Activated naive CD4-positive, alpha-beta T cell treated with anti-CD3 and anti-CD28 coated beads, Interleukin-2, amount 50 U/mL, for 72 hours (primary cell): ENCODE data around the gene SPAG17. TPM values are rescaled to one million over a fixed set of nuclear protein-coding genes. Genes with fewer than 3 reads are reported as not detected.

Source experiments
- ATAC-seq, 2 donors: fragments of 150-1000 bp; cut with Tn5 transposase; 2 replicates each; pipeline ENCODE4 v1.10.0; 2021; ENCODE audit warnings: mild to moderate bottlenecking in 2 of 2, moderate library complexity in 2 of 2
- DNase-seq, 2 donors: peaks; one replicate each; pipeline ENCODE4 v3.0.0; 2021 to 2022; ENCODE audit warnings: low spot score in 2 of 2
- H3K27ac Mint-ChIP-seq, 2 donors: one replicate each; pipeline ENCODE4 v1.8.0; 2022; ENCODE audit warnings: mild to moderate bottlenecking in 2 of 2, mixed read lengths in 2 of 2
- H3K36me3 Mint-ChIP-seq, 2 donors: one replicate each; pipeline ENCODE4 v1.8.0; 2022; ENCODE audit warnings: mixed read lengths in 2 of 2
- H3K9me3 Mint-ChIP-seq, 2 donors: one replicate each; pipeline ENCODE4 v1.8.0; 2022; ENCODE audit warnings: mixed read lengths in 2 of 2
- total RNA-seq, 2 donors: library from RNA; stranded (reverse); gene quantifications; one replicate each; pipeline ENCODE4 v1.2.3, GENCODE V29; 2022

Gene SPAG17
- total RNA-seq, 2 donors from 2014 or later: not detected

DNA sequence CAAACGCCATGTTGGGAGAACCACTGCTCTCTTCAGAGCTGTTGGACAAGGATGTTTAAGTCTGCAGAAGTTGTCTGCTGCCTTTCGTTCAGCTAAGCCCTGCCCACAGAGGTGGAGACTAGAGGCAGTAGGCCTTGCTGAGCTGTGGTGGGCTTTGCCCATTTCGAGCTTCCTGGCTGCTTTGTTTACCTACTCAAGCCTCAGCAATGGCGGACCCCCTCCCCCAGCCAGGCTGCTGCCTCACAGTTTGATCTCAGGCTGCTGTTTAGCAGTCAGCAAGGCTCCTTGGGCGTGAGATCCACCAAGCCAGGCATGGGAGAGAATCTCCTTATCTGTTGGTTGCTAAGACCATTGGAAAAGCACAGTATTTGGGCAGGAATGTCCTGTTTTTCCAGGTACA lies 180.7 kb downstream of the SPAG17 start:
- Mint-ChIP-seq H3K36me3 (peaks cover 0 to 5% of the 10 kb centered on the region in 2 donors), H3K9me3 (peaks cover 5 to 12% of the 10 kb centered on the region in 2 donors), H3K27ac (no peak overlapping the region)
- DNase-seq (no peak), ATAC-seq (no peak)

DNA sequence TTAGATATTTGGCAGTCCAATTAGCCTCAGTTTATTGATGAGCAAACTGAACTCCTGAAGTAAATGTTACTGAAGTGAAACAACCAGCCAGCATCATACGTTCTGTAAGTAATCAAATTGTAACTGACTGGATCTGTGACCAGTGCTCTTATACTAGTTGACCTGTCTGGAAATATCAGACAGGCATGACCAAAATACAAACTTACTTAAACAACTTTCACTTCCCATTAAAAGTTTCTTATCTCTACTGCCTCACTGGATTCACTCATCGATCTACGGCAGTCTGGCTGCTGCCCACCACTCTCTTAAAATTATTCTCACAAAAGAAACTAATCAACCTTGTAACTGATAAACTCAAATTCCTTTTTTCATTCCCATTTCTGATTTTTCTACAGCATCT lies 199.1 kb downstream of the SPAG17 start:
- Mint-ChIP-seq H3K27ac (no peak overlapping the region), H3K9me3 (no peaks in the 10 kb centered on the region), H3K36me3 (no peaks in the 10 kb centered on the region)
- DNase-seq (no peak), ATAC-seq (no peak)

DNA sequence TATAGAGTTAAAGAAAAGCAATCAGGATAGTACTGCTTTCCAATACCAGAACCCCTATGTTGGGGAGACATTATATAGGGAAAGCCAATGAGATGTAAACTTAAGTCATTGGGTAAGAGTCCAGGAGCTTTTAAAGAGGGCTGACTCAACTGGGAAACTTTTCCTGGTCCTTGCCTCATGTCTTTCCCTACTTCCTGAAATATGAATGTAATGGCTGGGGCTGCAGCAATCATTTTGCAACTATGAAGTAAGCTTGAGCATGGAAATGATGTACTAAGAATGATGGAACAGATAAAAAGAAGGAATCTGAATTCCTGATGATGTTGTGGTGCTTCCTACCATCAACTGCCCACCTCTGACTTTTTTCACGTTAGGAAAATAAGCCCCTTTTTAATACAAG lies 199.8 kb downstream of the SPAG17 start:
- ATAC-seq: no peak
- no peak for DNase-seq
- Mint-ChIP-seq H3K36me3 (no peaks in the 10 kb centered on the region), H3K27ac (no peak overlapping the region), H3K9me3 (no peaks in the 10 kb centered on the region)

DNA sequence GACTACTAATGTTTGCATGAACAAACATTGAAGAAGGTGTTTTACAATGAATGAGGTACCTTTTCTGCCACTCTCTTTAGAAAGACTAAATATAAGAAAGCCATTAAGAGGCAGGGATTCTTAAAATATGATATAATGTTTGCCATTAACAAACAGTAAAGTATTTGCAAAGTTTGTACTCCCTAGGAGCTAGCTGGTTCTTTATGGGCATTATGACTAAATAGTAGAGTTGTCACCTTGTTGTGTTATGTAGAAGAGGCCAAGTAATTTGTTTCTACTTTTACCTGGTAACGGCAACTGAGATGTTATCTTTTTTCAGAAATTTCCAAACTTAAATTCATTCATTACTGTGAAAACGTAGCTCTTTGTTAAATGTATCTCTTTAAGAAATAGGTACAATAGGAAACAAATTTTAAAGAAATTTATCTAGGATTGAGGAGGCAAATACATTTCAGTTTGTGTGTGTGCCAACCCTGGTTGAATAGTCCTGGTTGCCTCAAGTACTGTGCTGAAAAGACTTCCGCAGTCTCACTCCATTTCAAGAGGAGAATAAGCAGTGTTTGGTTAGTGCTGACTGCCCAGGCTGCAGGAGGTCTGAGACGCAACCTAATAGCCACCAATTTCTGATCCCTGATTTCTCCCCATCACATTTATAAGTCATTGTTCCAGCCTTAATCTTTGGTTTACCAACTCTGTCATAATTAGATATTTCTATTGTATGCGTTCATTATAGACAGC lies 203.4 kb downstream of the SPAG17 start:
- H3K36me3 Mint-ChIP-seq: no peaks in the 10 kb centered on the region
- ATAC-seq (no peak), DNase-seq (no peak)
- no peaks in the 10 kb centered on the region for H3K9me3 Mint-ChIP-seq
- no peak overlapping the region for H3K27ac Mint-ChIP-seq

DNA sequence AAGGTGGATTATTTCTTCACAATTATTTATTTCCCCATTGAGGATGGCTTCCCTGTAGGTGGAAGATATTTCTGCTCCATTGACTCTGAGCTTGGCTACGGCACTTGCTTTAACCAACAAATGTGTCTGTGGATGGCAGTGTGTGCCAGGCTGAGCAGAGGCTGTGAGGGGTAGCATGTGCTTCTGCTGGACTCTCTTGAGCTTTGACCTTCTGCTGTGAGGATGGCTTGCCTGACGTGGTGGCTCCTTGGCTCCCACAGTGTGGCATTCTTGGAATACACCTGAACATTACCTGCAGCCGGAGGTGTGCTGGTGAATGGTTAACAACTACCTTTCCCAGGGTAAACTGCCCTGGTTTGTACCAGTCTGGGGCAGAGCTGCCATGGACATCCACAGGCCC lies 208.6 kb downstream of the SPAG17 start:
- Mint-ChIP-seq H3K36me3 (no peaks in the 10 kb centered on the region), H3K9me3 (no peaks in the 10 kb centered on the region), H3K27ac (no peak overlapping the region)
- ATAC-seq (no peak), DNase-seq (no peak)

DNA sequence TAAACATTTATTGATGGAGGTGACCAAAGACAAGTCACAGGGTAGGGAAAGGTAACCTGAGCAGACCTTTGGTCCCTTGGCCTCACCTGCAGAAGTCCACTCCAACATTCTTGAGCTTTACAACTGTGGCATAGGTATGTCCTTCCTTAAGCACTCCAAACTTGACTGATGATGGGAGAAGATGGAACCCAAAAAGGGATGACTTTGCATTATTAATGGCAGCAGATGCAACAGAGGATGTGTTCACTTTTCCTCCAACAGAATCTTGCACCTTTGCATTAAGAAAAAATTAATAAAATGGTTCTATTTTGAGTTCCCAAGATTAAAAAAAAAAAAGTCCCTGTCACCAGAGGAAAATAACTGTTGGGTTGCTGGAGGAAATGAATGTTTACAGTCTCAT lies 213.3 kb downstream of the SPAG17 start:
- DNase-seq (no peak), ATAC-seq (no peak)
- no peaks in the 10 kb centered on the region for H3K36me3 Mint-ChIP-seq
- H3K9me3 Mint-ChIP-seq: no peaks in the 10 kb centered on the region
- no peak overlapping the region for H3K27ac Mint-ChIP-seq

DNA sequence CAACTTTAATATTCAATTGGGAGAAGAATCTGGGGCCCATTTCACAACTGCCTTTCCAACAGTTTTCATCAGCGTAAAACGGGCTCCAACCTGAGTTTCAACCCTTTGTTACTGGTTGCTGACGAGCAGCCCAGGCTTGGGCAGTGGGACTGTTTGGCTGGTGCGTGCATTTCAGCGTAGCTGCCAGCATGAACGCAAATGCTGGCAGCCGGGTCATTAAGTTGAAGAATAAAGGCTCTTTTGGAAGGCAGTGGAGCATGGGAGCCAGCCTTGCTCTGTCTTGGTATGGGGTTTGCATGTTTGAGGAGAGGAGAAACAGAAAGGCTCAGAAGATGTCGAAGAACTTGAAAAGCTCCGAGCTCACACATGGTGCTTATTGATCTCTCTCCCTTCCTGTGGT lies 214.8 kb downstream of the SPAG17 start:
- no peaks in the 10 kb centered on the region for H3K9me3 Mint-ChIP-seq
- peaks cover 0 to under 1% of the 10 kb centered on the region in 2 donors for H3K36me3 Mint-ChIP-seq
- no peak for DNase-seq
- ATAC-seq: no peak
- H3K27ac Mint-ChIP-seq: no peak overlapping the region

DNA sequence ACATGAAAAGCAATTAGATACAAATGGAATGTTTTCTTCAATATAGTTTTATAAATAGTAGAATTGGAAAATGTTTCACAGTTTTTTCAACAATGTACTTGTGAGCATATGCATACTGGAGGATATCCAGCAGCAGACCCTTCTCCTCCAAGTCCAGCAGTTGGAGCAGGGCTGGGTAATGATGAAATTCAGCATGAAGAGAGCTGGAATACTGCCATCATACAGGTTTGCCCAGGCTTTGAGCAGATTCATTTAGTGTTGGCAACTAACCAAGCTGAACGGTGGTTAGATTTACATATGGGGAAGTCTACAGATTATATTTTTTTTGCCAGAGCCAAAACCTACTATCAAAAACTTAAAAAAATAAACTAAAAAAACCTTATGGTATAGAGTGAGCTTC lies 217.1 kb downstream of the SPAG17 start:
- H3K36me3 Mint-ChIP-seq: peaks cover 0 to 6% of the 10 kb centered on the region in 2 donors
- no peak for DNase-seq
- no peak overlapping the region for H3K27ac Mint-ChIP-seq
- H3K9me3 Mint-ChIP-seq: no peaks in the 10 kb centered on the region
- ATAC-seq: no peak

DNA sequence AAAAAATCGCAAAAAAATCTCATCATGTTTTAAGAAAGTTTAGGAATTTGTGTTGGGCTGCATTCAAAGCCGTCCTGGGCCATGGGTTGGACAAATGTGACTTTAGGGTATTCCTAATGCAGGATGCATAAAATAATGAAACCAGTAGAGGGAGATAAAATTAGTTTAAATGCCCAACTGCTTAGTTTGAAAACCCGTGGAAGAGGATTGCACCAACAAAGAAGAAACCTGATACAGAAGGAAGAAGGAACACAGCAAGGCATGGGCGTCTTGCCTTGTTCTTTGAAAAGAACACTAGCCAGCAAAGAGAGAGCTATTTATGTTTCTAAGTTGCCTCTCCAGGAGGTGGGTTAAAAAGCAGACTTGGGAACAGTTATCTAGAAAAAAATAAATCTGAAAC lies 217.6 kb downstream of the SPAG17 start:
- ATAC-seq: no peak
- no peak overlapping the region for H3K27ac Mint-ChIP-seq

DNA sequence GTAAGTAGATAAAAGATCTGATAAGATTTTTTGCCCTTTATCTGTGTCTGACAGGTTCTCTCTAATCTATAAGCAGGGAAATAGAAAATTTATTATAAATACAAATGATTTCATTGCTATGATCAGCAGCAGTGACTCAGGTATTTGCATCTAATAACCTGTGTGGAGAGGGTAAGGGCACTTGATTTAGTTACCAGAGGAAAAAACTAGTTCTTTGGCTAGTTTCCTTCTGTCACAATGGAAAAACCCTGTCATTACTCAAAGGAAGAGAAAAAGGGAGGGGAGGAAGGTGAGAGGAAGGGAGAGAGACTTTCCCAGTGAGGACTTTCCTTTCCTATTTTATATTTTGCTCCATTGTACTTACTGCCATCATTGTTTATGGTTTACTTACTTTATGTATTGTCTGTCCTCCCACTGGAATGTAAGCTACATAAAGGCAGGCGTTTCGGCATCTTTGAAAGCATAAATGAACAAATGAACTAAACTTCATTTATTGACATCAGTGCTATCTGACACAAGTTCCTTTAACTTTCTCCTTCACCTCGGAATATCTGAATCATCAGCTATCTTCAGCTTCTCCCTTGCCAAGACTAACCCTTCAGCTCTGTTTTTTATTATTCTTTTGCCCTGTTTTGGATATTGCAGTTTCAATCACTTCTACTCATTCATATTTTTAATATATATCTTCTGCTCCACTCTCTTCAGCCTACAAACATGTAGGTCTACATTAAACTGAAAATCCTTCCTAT lies 220.6 kb downstream of the SPAG17 start:
- H3K9me3 Mint-ChIP-seq: no peaks in the 10 kb centered on the region

More for the DNA sequence above, 217.6 kb downstream of the SPAG17 start:
- Mint-ChIP-seq H3K9me3 (no peaks in the 10 kb centered on the region), H3K36me3 (peaks cover 0 to 6% of the 10 kb centered on the region in 2 donors)
- DNase-seq: no peak

DNA sequence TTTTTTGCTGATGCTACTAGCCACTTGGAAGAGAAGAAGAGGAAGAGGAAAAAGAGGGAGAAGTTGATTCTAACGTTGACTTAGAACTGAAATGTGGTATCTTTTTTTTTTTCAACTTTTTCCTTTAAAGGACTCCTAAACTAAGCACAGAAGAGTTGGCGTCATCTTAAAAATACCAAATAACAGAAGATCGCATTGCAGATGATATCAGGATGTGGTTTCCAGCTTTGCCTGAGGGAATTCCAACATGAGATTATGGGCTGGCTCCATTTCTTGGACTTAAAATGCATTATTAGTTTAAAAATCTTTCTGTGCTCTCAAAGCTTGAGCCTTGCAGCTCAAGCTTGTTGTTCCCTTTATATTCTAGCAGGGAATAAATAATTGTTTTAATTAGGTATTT lies 225.7 kb downstream of the SPAG17 start:
- DNase-seq (no peak), ATAC-seq (no peak)
- H3K36me3 Mint-ChIP-seq: peaks cover 12 to 21% of the 10 kb centered on the region in 2 donors
- no peak overlapping the region for H3K27ac Mint-ChIP-seq
- no peaks in the 10 kb centered on the region for H3K9me3 Mint-ChIP-seq

More for the DNA sequence above, 220.6 kb downstream of the SPAG17 start:
- ATAC-seq (peak; percentile 20 to 57), DNase-seq (no peak)
- Mint-ChIP-seq H3K27ac (peak overlapping the region; percentile 25 to 52), H3K36me3 (peaks cover 5 to 12% of the 10 kb centered on the region in 2 donors)

DNA sequence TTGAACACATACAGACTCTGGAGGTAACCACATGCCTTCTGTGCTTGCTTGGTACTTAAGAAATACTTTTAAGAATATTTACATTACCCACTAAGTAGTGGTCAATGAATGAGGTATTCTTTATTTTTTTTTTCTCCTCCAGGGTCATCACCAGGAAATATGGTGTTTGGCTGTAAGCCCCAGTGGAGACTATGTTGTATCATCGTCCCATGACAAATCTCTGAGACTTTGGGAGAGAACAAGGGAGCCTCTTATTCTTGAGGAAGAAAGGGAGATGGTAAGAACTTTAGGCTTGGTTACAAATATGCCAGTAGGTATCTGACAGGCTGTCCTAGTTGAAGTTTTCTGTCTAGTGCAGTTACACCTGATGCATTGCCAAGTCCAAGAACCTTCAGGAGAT lies 232.6 kb downstream of the SPAG17 start:
- peak overlapping the region in 1 of 2 donors; percentile 32 for H3K27ac Mint-ChIP-seq
- DNase-seq: no peak
- peaks cover 14 to 27% of the 10 kb centered on the region in 2 donors for H3K36me3 Mint-ChIP-seq
- H3K9me3 Mint-ChIP-seq: no peaks in the 10 kb centered on the region
- ATAC-seq: no peak

DNA sequence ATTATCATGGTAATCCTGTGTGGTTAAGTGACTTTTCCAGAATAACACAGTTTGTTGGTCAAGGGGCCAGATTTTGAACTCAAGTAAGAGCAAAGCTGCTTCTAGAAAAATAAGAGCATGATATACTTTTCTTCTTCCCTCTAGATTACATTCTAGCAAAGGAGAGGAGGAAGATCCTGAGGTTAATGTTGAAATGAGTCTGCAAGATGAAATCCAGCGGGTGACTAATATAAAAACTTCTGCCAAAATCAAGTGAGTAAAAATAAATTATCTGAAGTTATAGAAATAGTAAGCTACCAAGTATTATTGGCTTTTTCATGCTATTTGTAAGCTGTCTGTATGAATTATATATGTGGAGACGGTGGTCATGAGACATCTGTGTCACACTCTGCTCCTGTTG lies 242.7 kb downstream of the SPAG17 start:
- no peak for DNase-seq
- ATAC-seq: no peak
- peaks cover 24 to 33% of the 10 kb centered on the region in 2 donors for H3K36me3 Mint-ChIP-seq
- H3K9me3 Mint-ChIP-seq: no peaks in the 10 kb centered on the region
- H3K27ac Mint-ChIP-seq: no peak overlapping the region

DNA sequence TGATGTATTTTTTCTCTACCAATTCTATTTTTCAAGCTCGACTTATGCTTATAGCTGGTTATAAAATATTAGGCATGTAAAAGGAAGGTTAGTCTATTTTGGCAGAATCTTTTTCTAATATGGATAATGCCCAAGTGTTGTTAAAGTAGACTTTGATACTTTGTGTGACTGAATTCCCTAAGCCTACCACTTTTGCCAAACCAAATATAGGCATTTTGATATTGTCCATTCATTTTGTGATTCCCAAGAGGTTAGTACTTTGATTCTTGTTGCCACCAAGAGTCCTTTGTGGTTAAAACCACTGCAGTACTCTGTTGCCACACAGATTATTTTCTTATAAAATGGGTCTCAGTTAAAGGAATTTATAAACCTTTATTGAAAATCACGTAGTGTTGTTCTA lies 251.3 kb downstream of the SPAG17 start:
- peaks cover 23 to 27% of the 10 kb centered on the region in 2 donors for H3K36me3 Mint-ChIP-seq
- no peak overlapping the region for H3K27ac Mint-ChIP-seq
- H3K9me3 Mint-ChIP-seq: no peaks in the 10 kb centered on the region

DNA sequence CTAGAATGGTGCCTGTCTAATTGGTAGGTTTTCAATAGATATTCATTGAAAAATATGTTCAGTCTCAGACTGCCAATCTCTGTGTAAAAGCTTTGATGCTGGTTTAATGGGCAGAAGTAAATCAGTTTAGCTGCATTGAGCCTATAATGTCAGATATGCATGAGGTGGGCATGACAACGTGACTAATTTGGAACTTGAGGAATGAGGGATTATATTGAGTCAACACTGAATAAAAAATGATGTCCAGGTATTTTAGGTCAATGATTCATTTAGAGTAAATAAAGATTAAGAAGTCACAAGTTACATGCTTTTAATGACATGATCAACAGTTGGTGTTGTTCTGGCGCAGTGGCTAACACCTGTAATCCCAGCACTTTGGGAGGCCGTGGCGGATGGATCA lies 252.5 kb downstream of the SPAG17 start:
- Mint-ChIP-seq H3K27ac (no peak overlapping the region), H3K9me3 (no peaks in the 10 kb centered on the region), H3K36me3 (peaks cover 18 to 24% of the 10 kb centered on the region in 2 donors)
- ATAC-seq (no peak), DNase-seq (no peak)

More for the DNA sequence above, 251.3 kb downstream of the SPAG17 start:
- ATAC-seq (no peak), DNase-seq (no peak)

DNA sequence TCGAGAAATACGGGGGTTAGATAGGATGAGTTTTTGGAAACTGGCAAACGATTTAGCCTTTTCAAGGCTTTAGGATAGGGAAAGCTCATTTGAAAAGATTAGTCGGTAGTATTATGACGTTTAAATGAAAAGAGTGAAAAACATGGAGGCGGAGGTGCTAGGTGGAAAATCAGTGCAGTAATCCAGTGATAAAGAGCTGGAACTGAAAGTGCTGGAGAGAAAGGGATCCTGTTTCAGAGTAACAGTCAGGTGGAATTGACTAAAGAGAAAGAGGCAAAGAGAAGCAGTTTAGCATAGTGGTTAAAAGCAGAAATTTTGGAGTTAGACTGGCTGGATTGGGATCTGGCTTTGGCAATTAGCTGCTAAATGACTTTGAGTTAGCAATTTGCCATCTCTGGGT lies 254.5 kb downstream of the SPAG17 start:
- ATAC-seq (no peak), DNase-seq (no peak)
- Mint-ChIP-seq H3K36me3 (peaks cover 18 to 24% of the 10 kb centered on the region in 2 donors), H3K27ac (peak overlapping the region; percentile 94 to 97), H3K9me3 (no peaks in the 10 kb centered on the region)

DNA sequence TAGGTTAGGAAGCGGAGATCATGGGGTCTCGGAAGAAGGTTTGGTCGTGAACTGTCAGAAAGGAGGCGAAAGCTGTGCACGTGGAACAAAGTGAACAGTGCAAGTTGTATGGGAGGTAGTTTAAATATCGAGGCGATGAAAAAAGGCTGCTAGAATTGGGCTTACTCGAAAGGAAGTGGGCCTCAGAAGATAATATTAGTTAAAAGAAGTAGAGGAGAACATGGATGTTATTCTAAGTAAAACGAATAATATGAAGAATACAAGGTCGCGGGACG lies 254.9 kb downstream of the SPAG17 start:
- ATAC-seq: no peak

More for the DNA sequence above, 254.9 kb downstream of the SPAG17 start:
- Mint-ChIP-seq H3K9me3 (no peaks in the 10 kb centered on the region), H3K36me3 (peaks cover 18 to 24% of the 10 kb centered on the region in 2 donors), H3K27ac (peak overlapping the region; percentile 94 to 97)
- DNase-seq: no peak
